ENCODE measurements around the gene SP2. TPM values are rescaled to one million over a fixed set of nuclear protein-coding genes. Genes with fewer than 3 reads are reported as not detected.
A peak's percentile ranks its signal among the peaks of the same experiment; 100 is the strongest.

Gene SP2
- total and polyA plus RNA-seq, 2 of the 13 experiments (the other 11 are each of a cell fraction or from before 2014, with no cell fraction given): 1.4 to 4.8 TPM

- TF ChIP-seq ZBTB37 (CRISPR knock-in tag; IDR thresholded peaks at IDR 0.05) (0 out of 2 replicates have a peak, but pooled peaks have one; percentile 15), LCORL (IDR thresholded peaks at IDR 0.05) (no peak), LCORL (CRISPR knock-in tag; IDR thresholded peaks at IDR 0.05) (peak; percentile 85), MATR3 (CRISPR knock-in tag; IDR thresholded peaks at IDR 0.05) (no peak), NFIC (IDR thresholded peaks at IDR 0.05; ENCODE audit: low read length) (no peak), ZNF354B (CRISPR knock-in tag; IDR thresholded peaks at IDR 0.05) (peak; percentile 74), CBX2 (IDR thresholded peaks at IDR 0.05; ENCODE audit: low read depth, low read length) (no peak), CBX2 (CRISPR knock-in tag; IDR thresholded peaks at IDR 0.05; ENCODE audit: low read depth) (0 out of 2 replicates have a peak, but pooled peaks have one; percentile 57), TCF7L2 (IDR thresholded peaks at IDR 0.05; ENCODE audit: low read depth, low read length) (no peak), SRY (CRISPR knock-in tag; IDR thresholded peaks at IDR 0.05) (0 out of 2 replicates have a peak, but pooled peaks have one; percentile 73), HOXD1 (CRISPR knock-in tag; IDR thresholded peaks at IDR 0.05) (peak; percentile 91), SSRP1 (CRISPR knock-in tag; IDR thresholded peaks at IDR 0.05) (no peak; the same call in 1 of the 2 replicates), ZNF430 (CRISPR knock-in tag; IDR thresholded peaks at IDR 0.05) (peak; percentile 92), AHR (CRISPR knock-in tag; IDR thresholded peaks at IDR 0.05) (peak; percentile 98), DMTF1 (CRISPR knock-in tag; IDR thresholded peaks at IDR 0.05) (no peak), TFDP2 (CRISPR knock-in tag; IDR thresholded peaks at IDR 0.05) (peak; percentile 98), HOXA5 (CRISPR knock-in tag; IDR thresholded peaks at IDR 0.05) (peak; percentile 56), ZNF562 (CRISPR knock-in tag; IDR thresholded peaks at IDR 0.05; ENCODE audit: borderline replicate concordance) (peak; percentile 91; the same call in 1 of the 2 replicates), NFYB (CRISPR knock-in tag; IDR thresholded peaks at IDR 0.05) (peak; percentile 97), ZNF331 (CRISPR knock-in tag; IDR thresholded peaks at IDR 0.05) (peak; percentile 79), PHF21A (CRISPR knock-in tag; IDR thresholded peaks at IDR 0.05) (peak; percentile 97), GPBP1L1 (CRISPR knock-in tag; IDR thresholded peaks at IDR 0.05) (no peak), ZNF569 (CRISPR knock-in tag; IDR thresholded peaks at IDR 0.05; ENCODE audit: borderline replicate concordance) (no peak; the same call in 1 of the 2 replicates), MBNL3 (CRISPR knock-in tag; conservative IDR thresholded peaks at IDR 0.05) (no peak), RFXAP (CRISPR knock-in tag; IDR thresholded peaks at IDR 0.05; ENCODE audit: borderline replicate concordance) (peak; percentile 83; the same call in 1 of the 2 replicates), DPF2 (CRISPR knock-in tag; IDR thresholded peaks at IDR 0.05; ENCODE audit: borderline replicate concordance, low read depth) (no peak; the same call in 1 of the 2 replicates)
Observed at GRCh38 chr17:47970725-47971499, 74.9 kb downstream of the SP2 start, which contains the start of gene CDK5RAP3 (continued).

Data from HepG2 (cell line).